ENCODE measurements around the gene ITFG2. TPM values are rescaled to one million over a fixed set of nuclear protein-coding genes. Genes with fewer than 3 reads are reported as not detected.

Gene ITFG2
- total and polyA plus RNA-seq, 4 donors, result 7.5 to 26.3 (median 11.4) TPM

DNA sequence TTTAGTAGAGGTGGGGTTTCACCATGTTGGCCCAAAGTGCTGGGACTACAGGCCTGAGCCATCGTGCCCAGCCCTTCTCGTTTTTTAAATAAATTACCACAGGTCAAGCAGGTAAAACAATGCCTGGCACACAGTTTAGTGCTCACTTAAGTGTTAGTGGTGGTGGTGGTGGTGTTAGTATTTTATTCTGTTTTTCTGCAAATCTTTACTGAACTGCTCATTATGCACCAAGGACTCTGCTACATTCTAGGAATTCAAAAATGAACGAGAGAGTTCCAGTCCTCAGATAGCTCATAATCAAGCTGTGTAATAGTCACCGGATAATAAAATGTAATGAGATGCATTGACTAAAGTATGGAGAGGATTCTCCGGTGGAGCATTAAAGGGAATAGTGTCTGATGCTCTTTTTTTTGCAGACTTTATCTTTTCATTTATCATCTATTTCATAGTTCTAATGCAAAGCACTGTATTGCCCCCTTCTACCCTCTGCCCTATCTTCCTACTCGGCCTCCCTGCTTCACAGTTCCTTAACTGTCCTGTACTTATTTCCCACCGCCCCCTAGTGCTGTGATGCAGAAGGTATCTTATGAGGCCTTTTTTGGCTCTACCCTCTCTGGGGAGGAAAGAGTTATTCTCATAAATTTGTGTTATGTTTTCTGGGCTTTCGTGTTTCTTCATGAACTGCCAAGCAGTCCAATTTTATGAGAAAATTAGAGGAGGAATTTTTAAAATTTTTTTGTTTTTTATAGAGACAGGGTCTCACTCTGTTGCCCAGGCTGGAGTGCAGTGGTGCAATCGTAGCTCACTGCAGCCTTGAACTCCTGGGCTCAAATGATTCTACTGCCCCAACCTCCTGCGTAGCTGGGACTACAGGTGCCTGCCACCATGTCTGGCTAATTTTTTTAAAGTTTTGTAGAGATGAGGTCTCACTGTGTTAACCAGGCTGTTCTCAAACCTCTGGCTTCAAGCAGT is 1.0 kb downstream of the ITFG2 start:
- TF ChIP-seq HNF4A (conservative IDR thresholded peaks at IDR 0.05), result peak in 1 of 2 donors; percentile 25
- peak; percentile 73 to 79 for TF ChIP-seq RAD21 (IDR thresholded peaks at IDR 0.05)
- TF ChIP-seq, protein P1, sequence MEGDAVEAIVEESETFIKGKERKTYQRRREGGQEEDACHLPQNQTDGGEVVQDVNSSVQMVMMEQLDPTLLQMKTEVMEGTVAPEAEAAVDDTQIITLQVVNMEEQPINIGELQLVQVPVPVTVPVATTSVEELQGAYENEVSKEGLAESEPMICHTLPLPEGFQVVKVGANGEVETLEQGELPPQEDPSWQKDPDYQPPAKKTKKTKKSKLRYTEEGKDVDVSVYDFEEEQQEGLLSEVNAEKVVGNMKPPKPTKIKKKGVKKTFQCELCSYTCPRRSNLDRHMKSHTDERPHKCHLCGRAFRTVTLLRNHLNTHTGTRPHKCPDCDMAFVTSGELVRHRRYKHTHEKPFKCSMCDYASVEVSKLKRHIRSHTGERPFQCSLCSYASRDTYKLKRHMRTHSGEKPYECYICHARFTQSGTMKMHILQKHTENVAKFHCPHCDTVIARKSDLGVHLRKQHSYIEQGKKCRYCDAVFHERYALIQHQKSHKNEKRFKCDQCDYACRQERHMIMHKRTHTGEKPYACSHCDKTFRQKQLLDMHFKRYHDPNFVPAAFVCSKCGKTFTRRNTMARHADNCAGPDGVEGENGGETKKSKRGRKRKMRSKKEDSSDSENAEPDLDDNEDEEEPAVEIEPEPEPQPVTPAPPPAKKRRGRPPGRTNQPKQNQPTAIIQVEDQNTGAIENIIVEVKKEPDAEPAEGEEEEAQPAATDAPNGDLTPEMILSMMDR (IDR thresholded peaks at IDR 0.05; ENCODE audit: low read depth, low read length, missing input control), result peak; percentile 58
- no peak for TF ChIP-seq RXRA (IDR thresholded peaks at IDR 0.05)
- H3K9me3 ChIP-seq (ENCODE audit: control insufficient read depth in 4 of 4, low read length in 3 of 4), result no peaks in the 10 kb centered on the region
- DNase-seq (ENCODE audit: low spot score), result peak; percentile 46
- peak overlapping the region; percentile 97 to 99 for H3K27ac ChIP-seq (ENCODE audit: low read depth in 1 of 2, low read length in 2 of 2)
- H3K9ac ChIP-seq (ENCODE audit: low read depth in 1 of 2, low read length in 2 of 2), result peak overlapping the region; percentile 75 to 90
- WGBS, result 9% methylated on average over 10 of the region's 10 CpGs
- H3K4me1 ChIP-seq (ENCODE audit: control insufficient read depth in 4 of 4, insufficient read depth in 4 of 4, low read length in 3 of 4), result peaks cover 0 to 20% (median 15%) of the 10 kb centered on the region in 4 donors
- no peaks in the 10 kb centered on the region for H3K27me3 ChIP-seq (ENCODE audit: control insufficient read depth in 4 of 4, insufficient read depth in 4 of 4, low read length in 3 of 4)
- peak overlapping the region; percentile 61 to 91 (median 89) for H3K4me3 ChIP-seq (ENCODE audit: low read depth in 1 of 3, low read length in 3 of 3)
- H3K36me3 ChIP-seq (ENCODE audit: control insufficient read depth in 4 of 4, insufficient read depth in 3 of 4, low read depth in 1 of 4, low read length in 3 of 4), result peaks cover 0 to 12% (median 9%) of the 10 kb centered on the region in 4 donors

DNA sequence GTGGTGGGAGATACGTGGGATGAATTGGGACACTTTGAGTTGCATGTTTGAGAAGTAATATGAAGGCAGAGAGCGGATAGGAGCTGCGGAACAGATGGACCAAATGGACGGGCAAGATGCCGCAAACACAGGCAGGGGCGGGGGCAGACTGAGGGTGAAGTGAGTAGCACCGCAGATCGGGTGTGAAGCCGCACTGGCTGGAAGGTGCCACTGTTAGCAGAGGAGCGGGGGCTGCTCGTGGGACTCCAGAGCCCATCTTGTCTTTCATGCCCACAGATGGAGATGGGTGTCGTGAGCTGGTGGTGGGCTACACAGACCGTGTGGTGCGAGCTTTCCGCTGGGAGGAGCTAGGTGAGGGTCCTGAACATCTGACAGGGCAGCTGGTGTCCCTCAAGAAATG is 7.3 kb downstream of the ITFG2 start:
- H3K36me3 ChIP-seq (ENCODE audit: control insufficient read depth in 4 of 4, insufficient read depth in 3 of 4, low read depth in 1 of 4, low read length in 3 of 4), result peaks cover 2 to 64% (median 49%) of the 10 kb centered on the region in 4 donors
- WGBS, result 98% methylated on average over 15 of the region's 15 CpGs
- no peak for TF ChIP-seq YY1 (IDR thresholded peaks at IDR 0.05)
- TF ChIP-seq, protein P1 (IDR thresholded peaks at IDR 0.05; ENCODE audit: low read depth, low read length, missing input control), result no peak
- no peak for TF ChIP-seq FOXA1 (IDR thresholded peaks at IDR 0.05)
- no peak for TF ChIP-seq TAF1 (conservative IDR thresholded peaks at IDR 0.05)
- TF ChIP-seq HNF4G (IDR thresholded peaks at IDR 0.05), result no peak

DNA sequence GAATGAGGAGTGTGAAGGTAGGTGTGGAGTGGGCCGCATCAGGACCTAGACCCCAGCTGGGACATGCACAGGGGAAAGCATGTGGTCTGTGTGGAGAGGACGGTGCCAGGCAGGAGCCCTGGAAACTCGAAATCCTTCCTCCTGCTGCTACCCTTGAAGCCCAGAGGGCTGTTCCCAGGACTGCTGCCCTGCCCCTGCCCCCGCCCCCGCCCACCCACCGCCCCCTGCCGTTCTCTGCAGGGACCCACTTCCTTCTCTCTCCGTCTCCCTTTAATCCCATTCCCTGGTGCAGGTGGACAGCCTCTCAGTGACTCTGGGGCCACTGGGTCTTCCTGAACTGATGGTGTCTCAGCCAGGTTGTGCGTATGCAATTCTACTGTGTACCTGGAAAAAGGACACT is 8.0 kb downstream of the ITFG2 start:
- no peak overlapping the region for H3K27ac ChIP-seq (ENCODE audit: low read depth in 1 of 2, low read length in 2 of 2)
- no peaks in the 10 kb centered on the region for H3K9me3 ChIP-seq (ENCODE audit: control insufficient read depth in 4 of 4, low read length in 3 of 4)
- no peak overlapping the region for H3K9ac ChIP-seq (ENCODE audit: low read depth in 1 of 2, low read length in 2 of 2)
- DNase-seq (ENCODE audit: low spot score), result no peak
- H3K4me3 ChIP-seq (ENCODE audit: low read depth in 1 of 3, low read length in 3 of 3), result no peak overlapping the region
- peaks cover 2 to 70% (median 55%) of the 10 kb centered on the region in 4 donors for H3K36me3 ChIP-seq (ENCODE audit: control insufficient read depth in 4 of 4, insufficient read depth in 3 of 4, low read depth in 1 of 4, low read length in 3 of 4)
- WGBS, result 92% methylated on average over 9 of the region's 9 CpGs
- no peaks in the 10 kb centered on the region for H3K27me3 ChIP-seq (ENCODE audit: control insufficient read depth in 4 of 4, insufficient read depth in 4 of 4, low read length in 3 of 4)
- no peaks in the 10 kb centered on the region for H3K4me1 ChIP-seq (ENCODE audit: control insufficient read depth in 4 of 4, insufficient read depth in 4 of 4, low read length in 3 of 4)
- no peak for TF ChIP-seq YY1 (IDR thresholded peaks at IDR 0.05)
- no peak for TF ChIP-seq FOXA1 (IDR thresholded peaks at IDR 0.05)
- no peak for TF ChIP-seq FOXA2 (IDR thresholded peaks at IDR 0.05)
- no peak for TF ChIP-seq JUND (IDR thresholded peaks at IDR 0.05)
- TF ChIP-seq GABPA (IDR thresholded peaks at IDR 0.05 in 1 of 2, conservative IDR thresholded peaks at IDR 0.05 in 1 of 2), result no peak
- TF ChIP-seq, protein P2, sequence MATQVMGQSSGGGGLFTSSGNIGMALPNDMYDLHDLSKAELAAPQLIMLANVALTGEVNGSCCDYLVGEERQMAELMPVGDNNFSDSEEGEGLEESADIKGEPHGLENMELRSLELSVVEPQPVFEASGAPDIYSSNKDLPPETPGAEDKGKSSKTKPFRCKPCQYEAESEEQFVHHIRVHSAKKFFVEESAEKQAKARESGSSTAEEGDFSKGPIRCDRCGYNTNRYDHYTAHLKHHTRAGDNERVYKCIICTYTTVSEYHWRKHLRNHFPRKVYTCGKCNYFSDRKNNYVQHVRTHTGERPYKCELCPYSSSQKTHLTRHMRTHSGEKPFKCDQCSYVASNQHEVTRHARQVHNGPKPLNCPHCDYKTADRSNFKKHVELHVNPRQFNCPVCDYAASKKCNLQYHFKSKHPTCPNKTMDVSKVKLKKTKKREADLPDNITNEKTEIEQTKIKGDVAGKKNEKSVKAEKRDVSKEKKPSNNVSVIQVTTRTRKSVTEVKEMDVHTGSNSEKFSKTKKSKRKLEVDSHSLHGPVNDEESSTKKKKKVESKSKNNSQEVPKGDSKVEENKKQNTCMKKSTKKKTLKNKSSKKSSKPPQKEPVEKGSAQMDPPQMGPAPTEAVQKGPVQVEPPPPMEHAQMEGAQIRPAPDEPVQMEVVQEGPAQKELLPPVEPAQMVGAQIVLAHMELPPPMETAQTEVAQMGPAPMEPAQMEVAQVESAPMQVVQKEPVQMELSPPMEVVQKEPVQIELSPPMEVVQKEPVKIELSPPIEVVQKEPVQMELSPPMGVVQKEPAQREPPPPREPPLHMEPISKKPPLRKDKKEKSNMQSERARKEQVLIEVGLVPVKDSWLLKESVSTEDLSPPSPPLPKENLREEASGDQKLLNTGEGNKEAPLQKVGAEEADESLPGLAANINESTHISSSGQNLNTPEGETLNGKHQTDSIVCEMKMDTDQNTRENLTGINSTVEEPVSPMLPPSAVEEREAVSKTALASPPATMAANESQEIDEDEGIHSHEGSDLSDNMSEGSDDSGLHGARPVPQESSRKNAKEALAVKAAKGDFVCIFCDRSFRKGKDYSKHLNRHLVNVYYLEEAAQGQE (IDR thresholded peaks at IDR 0.05), result no peak
- TF ChIP-seq TAF1 (conservative IDR thresholded peaks at IDR 0.05), result no peak
- TF ChIP-seq, protein P3, sequence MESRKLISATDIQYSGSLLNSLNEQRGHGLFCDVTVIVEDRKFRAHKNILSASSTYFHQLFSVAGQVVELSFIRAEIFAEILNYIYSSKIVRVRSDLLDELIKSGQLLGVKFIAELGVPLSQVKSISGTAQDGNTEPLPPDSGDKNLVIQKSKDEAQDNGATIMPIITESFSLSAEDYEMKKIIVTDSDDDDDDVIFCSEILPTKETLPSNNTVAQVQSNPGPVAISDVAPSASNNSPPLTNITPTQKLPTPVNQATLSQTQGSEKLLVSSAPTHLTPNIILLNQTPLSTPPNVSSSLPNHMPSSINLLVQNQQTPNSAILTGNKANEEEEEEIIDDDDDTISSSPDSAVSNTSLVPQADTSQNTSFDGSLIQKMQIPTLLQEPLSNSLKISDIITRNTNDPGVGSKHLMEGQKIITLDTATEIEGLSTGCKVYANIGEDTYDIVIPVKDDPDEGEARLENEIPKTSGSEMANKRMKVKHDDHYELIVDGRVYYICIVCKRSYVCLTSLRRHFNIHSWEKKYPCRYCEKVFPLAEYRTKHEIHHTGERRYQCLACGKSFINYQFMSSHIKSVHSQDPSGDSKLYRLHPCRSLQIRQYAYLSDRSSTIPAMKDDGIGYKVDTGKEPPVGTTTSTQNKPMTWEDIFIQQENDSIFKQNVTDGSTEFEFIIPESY (IDR thresholded peaks at IDR 0.05), result no peak
- no peak for TF ChIP-seq RXRA (IDR thresholded peaks at IDR 0.05)
- TF ChIP-seq RAD21 (IDR thresholded peaks at IDR 0.05), result no peak
- TF ChIP-seq, protein P4, sequence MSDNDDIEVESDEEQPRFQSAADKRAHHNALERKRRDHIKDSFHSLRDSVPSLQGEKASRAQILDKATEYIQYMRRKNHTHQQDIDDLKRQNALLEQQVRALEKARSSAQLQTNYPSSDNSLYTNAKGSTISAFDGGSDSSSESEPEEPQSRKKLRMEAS (IDR thresholded peaks at IDR 0.05), result no peak
- TF ChIP-seq EGR1 (IDR thresholded peaks at IDR 0.05; ENCODE audit: low read depth in 2 of 2), result no peak

More for the DNA sequence above, 7.3 kb downstream of the ITFG2 start:
- DNase-seq (ENCODE audit: low spot score), result no peak
- Histone ChIP-seq H3K27ac (ENCODE audit: low read depth in 1 of 2, low read length in 2 of 2) (no peak overlapping the region), H3K27me3 (ENCODE audit: control insufficient read depth in 4 of 4, insufficient read depth in 4 of 4, low read length in 3 of 4) (no peaks in the 10 kb centered on the region), H3K4me3 (ENCODE audit: low read depth in 1 of 3, low read length in 3 of 3) (no peak overlapping the region), H3K9ac (ENCODE audit: low read depth in 1 of 2, low read length in 2 of 2) (no peak overlapping the region), H3K4me1 (ENCODE audit: control insufficient read depth in 4 of 4, insufficient read depth in 4 of 4, low read length in 3 of 4) (no peaks in the 10 kb centered on the region), H3K9me3 (ENCODE audit: control insufficient read depth in 4 of 4, low read length in 3 of 4) (no peaks in the 10 kb centered on the region)
